Brain microvascular endothelial cell (primary cell): ENCODE data around the gene ANKS3.
"Not testable (repeated sequence)": the region's sequence is repeated elsewhere in the genome, so short reads cannot be mapped to it uniquely, and the experiment has no call there.

Experiments
- DNase-seq: peaks from one replicate; pipeline ENCODE4 v3.0.0-alpha.2; 2020
- H3K27ac ChIP-seq: fragments of 250-450 bp; sonication (Bioruptor Pico); 2 replicates; pipeline ENCODE4 v1.5.1; 2020; ENCODE audit warnings: mild to moderate bottlenecking, moderate library complexity
- H3K27me3 ChIP-seq: fragments of 250-450 bp; sonication (Bioruptor Pico); replicated peaks from 2 replicates; pipeline ENCODE4 v1.5.1; 2020; ENCODE audit warnings: mild to moderate bottlenecking
- H3K36me3 ChIP-seq: fragments of 250-450 bp; sonication (Bioruptor Pico); replicated peaks from 2 replicates; pipeline ENCODE4 v1.5.1; 2020; ENCODE audit warnings: mild to moderate bottlenecking
- H3K4me3 ChIP-seq: 2 replicates; pipeline ENCODE4 v1.5.1; 2011; ENCODE audit warnings: low read depth, mild to moderate bottlenecking, control low read depth, low read length, moderate library complexity
- CTCF ChIP-seq: IDR thresholded peaks from 2 replicates; pipeline ENCODE4 v1.5.1; 2011; ENCODE audit warnings: low read depth, mild to moderate bottlenecking, moderate library complexity, low read length, control low read depth, inconsistent platforms; ENCODE audit errors: missing control alignments
- in situ Hi-C: cut with HindIII; loops from 2 replicates; pipeline ENCODE4 v1.10.0; 2017; ENCODE audit warnings: low sequenced_read_pairs, low pct_ligation_motif_present

The ANKS3 gene

GRCh38 chr16:4746991-4747574, 13.0 kb upstream of the ANKS3 start:
- H3K27me3 ChIP-seq, result no peaks in the 10 kb centered on the region
- in situ Hi-C loops, result no loop called here
- no peak for DNase-seq
- peaks cover 13% of the 10 kb centered on the region for H3K36me3 ChIP-seq
- no peak overlapping the region for H3K27ac ChIP-seq
- H3K4me3 ChIP-seq, result no peak overlapping the region
- no peak for TF ChIP-seq CTCF

DNA sequence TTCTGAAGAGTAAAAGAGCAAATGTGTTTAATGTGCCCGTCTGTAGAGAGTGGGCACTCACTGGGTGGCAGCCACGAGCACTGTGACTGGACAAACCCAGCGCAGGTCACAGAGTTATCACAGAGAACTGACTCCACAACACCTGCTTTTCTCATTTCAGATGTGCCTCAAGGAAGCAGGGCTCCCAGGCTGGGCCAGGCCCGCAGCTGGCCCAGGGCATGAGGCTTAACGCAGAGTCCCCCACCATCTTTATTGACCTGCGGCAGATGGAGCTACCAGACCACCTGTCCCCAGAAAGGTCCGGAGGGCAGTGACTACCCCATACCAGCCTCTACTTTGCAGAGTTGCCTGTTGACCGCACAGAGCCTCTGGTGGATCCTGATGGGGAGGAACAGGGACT, 12.1 kb upstream of the ANKS3 start:
- Histone ChIP-seq H3K27me3 (no peaks in the 10 kb centered on the region), H3K4me3 (no peak overlapping the region), H3K36me3 (peaks cover 9% of the 10 kb centered on the region), H3K27ac (no peak overlapping the region)
- in situ Hi-C loops, result no loop called here
- no peak for DNase-seq
- no peak for TF ChIP-seq CTCF

DNA sequence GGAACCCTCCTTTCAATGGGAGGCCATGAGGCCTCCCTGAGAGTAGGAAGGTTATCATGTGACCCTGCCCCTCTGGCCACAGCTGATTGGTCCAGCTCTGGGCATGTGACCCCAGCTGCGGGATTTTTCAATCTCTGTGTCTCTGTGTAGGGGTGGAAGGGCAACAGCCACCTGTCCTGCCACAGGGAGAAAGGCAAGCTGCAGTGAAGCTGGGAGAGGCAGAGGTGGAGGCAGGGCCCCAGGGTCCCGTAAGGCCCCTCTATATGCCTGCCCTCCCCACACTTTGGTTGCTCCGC, 11.2 kb upstream of the ANKS3 start:
- Histone ChIP-seq H3K4me3 (no peak overlapping the region), H3K27ac (no peak overlapping the region), H3K36me3 (peaks cover 5% of the 10 kb centered on the region), H3K27me3 (no peaks in the 10 kb centered on the region)
- in situ Hi-C loops, result no loop called here
- TF ChIP-seq CTCF, result no peak
- DNase-seq, result no peak

DNA sequence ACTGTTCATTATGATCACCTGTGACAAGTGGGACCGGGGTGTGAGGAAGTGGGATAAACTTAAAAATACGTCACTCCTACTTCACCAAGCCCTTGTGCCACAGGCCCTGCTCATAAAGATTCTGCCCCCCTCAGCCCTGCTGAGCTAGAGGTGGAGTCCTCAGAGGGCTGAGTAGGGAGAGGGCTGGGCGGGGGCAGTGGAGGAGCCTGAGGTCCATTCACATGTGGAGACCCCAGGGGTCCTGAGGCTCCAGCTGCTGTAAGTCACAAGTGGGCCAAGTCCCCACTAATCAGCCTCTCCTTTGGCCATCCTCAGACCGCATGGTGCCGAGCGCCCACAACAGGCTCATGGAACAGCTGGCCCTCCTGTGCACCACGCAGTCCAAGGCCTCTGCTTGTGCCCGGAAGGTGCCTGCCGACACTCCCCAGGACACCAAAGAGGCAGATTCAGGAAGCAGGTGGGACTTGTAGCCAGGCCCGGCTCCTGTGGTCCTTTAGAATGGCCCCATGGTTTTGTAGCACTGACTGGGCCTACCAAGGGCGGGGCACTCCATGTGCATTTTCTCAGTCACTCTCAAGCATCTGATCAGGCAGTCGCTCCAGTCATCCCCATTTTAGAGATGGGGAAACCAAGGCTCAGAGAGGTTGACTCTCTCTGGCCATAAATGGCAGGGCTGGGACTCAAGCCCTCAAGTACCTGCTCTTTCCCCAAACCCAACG, 10.6 kb upstream of the ANKS3 start:
- no peak for DNase-seq
- no peaks in the 10 kb centered on the region for H3K27me3 ChIP-seq
- H3K4me3 ChIP-seq, result no peak overlapping the region
- no peak for TF ChIP-seq CTCF
- H3K27ac ChIP-seq, result no peak overlapping the region
- H3K36me3 ChIP-seq, result peaks cover 1% of the 10 kb centered on the region
- in situ Hi-C loops, result no loop called here

DNA sequence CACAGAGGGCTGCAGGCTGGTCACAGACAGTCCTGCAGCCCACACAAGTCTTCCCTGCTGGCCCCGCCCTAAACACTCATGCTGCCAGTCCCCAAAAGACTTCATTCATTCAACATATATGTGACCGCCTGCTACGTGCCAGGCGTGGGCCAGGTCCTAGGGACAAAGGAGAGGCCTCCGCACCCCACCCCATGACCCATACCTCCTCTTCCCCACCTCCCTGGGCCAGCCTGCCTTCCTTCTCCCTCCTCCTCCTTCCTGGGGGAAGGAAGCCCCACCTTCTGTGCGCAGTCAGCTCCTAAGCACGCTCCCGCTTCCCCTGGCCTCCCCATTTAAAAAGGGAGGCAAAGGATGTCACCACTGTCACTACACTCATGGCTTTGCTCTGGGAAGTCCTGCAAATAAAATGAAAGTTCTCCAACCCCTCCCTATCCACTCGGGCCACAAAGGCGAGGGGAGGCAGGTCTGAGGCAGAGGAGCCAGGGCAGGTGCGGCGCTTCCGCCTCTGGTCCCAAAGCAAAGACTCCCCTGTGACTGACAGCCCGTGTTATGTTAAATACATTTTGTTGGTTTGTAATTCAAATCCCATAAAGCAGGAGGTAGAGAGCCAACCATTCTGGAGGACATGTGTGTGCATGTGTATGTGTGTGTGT, 9.3 kb upstream of the ANKS3 start:
- no peak for TF ChIP-seq CTCF
- no peaks in the 10 kb centered on the region for H3K36me3 ChIP-seq
- no peak overlapping the region for H3K27ac ChIP-seq
- no peaks in the 10 kb centered on the region for H3K27me3 ChIP-seq
- in situ Hi-C loops, result no loop called here
- no peak for DNase-seq
- H3K4me3 ChIP-seq, result no peak overlapping the region

DNA sequence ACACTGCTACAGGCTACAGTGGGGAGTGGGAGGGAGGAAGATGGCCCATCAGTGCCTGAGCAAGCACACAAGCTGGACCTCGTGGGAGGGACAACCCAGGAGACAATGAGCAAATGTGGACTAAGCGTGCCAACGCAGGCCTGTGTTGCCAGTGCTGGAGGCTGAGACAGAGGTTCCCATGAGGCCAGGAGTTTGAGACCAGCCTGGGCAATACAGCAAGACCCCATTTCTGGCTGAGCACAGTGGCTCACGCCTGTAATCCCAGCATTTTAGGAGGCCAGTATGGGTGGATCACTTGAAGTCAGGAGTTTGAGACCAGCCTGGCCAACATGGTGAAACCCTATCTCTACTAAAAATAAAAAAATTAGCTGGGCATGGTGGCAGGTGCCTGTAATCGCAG, 4.3 kb upstream of the ANKS3 start:
- in situ Hi-C loops, H3K27ac ChIP-seq, H3K4me3 ChIP-seq, DNase-seq, H3K27me3 ChIP-seq, H3K36me3 ChIP-seq: not testable (repeated sequence)
